Kidney (tissue), 14 donors: Measurements from ENCODE around the gene FBLN1. TPM values are rescaled to one million over a fixed set of nuclear protein-coding genes. Genes with fewer than 3 reads are reported as not detected.

Source experiments
- DNase-seq, 5 donors: peaks; one replicate each; pipeline ENCODE4 v3.0.0-alpha.2; 2013 to 2020
- FAIRE-seq: peaks from 2 replicates; lab custom pipeline; 2012; peaks lifted over from hg19 to GRCh38; lab: Jason Lieb, UNC
- H3K27ac ChIP-seq, 2 donors: one replicate each; pipeline ENCODE4 v1.7.0; 2013; ENCODE audit warnings: low read depth in 2 of 2, low read length in 2 of 2, inconsistent platforms in 1 of 2
- H3K27me3 ChIP-seq: one replicate; pipeline ENCODE4 v1.7.1; 2013; ENCODE audit warnings: low read length, inconsistent platforms; ENCODE audit not compliant: control insufficient read depth, insufficient read depth
- H3K36me3 ChIP-seq, 3 donors: one replicate each; pipeline versions ENCODE4 v1.7.0 to v1.7.1; 2013; ENCODE audit warnings: low read length in 3 of 3, control low read depth in 1 of 3, inconsistent platforms in 1 of 3; ENCODE audit not compliant: insufficient read depth in 3 of 3, control insufficient read depth in 2 of 3
- H3K4me1 ChIP-seq, 3 donors: one replicate each; pipeline versions ENCODE4 v1.7.0 to v1.7.1; 2013; ENCODE audit warnings: low read length in 3 of 3, inconsistent platforms in 1 of 3, low read depth in 1 of 3; ENCODE audit not compliant: control insufficient read depth in 2 of 3, insufficient read depth in 2 of 3
- H3K4me3 ChIP-seq, 3 donors: one replicate each; pipeline versions ENCODE4 v1.7.0 to v1.8.1; 2013; ENCODE audit warnings: low read length in 3 of 3, control low read depth in 1 of 3, inconsistent platforms in 1 of 3
- H3K9ac ChIP-seq, 3 donors: one replicate each; pipeline versions ENCODE4 v1.7.0 to v1.7.1; 2013; ENCODE audit warnings: low read length in 3 of 3, control low read depth in 1 of 3, inconsistent platforms in 1 of 3
- H3K9me3 ChIP-seq, 3 donors: one replicate each; pipeline versions ENCODE4 v1.7.0 to v1.7.1; 2013; ENCODE audit warnings: low read length in 3 of 3, control low read depth in 1 of 3, inconsistent platforms in 1 of 3; ENCODE audit not compliant: control insufficient read depth in 2 of 3, insufficient read depth in 1 of 3
- intact Hi-C: fragments of 100-400 bp; cut with DNase I; formaldehyde crosslinking; loops from one replicate; pipeline ENCODE4 v1.11.1; 2022
- polyA plus RNA-seq: library from polyadenylated mRNA; stranded (reverse); fragments of 350-450 nt; fragmentation: Illumina TruSeq; extraction: RNeasy Lipid Tissue Mini Kit (QIAGEN cat#74804); gene quantifications from one replicate; pipeline ENCODE4 v1.2.3, GENCODE V29; 2014; ENCODE audit warnings: low read depth, low replicate concordance; ENCODE audit not compliant: insufficient read depth
- total RNA-seq: library from RNA; stranded (reverse); fragmentation: NEBNext Ultra II Directional; extraction: Animal tissue kit (Norgen Biotek cat#: 25700); gene quantifications from one replicate; pipeline ENCODE4 v1.2.1, GENCODE V29; 2021
- TF ChIP-seq, protein P1 (sequence below): IDR thresholded peaks from 3 replicates; pipeline ENCODE4 v1.5.1; 2012; ENCODE audit warnings: mild to moderate bottlenecking, moderate library complexity, borderline replicate concordance; ENCODE audit not compliant: insufficient read depth; ENCODE audit errors: extremely low read depth
- donor health status: control.
- donor health status: control.
- donor health status: control.
- donor health status: control.
- donor health status: control.
- donor health status: DM: yes; HTN: yes; CAD: no.
- donor health status: Normal renal cell carcinoma (clear cell type).

The FBLN1 gene
- total and polyA plus RNA-seq, 2 donors from 2014 or later: 23.3 to 105 TPM

DNA sequence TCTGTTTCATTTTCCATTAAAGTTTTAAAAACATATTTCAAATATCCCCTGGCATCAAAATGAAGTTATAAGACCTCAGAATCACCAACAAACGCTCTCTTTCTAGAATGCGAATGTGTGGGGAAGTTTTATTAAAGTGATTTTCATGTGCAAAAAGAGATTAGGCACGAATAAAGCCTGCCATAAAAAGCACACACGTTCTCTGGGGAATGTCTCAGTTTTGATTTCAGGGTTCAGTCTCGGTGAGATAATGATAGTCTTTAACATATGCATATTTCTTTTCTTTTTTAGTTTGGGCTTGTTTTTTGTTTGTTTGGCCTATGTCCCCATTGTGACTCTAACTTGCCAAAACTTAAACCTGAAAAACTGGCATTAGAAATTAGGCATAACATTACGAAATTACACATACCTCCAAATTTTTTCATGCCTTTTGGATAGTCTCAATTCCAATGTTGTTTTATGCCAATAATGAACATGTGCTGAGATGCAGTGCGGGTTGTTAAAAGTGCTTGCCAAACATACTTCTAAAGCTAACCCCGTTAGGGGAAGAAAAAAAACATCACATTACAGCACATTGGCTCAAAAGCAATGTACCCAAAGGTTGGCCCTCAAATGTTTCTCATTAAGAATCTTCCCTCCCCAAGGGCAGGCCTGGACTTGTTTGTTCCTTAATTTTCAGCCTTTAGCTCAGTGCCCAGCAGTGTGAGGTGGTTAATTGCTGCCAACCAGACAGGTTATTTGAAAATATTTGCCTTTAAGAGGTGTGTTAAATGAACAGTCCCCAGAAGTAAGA, 33.2 kb upstream of the FBLN1 start:
- Histone ChIP-seq H3K9me3 (no peaks in the 10 kb centered on the region), H3K4me1 (peaks cover 0 to 3% (median 0%) of the 10 kb centered on the region in 3 donors), H3K36me3 (no peaks in the 10 kb centered on the region), H3K27me3 (no peaks in the 10 kb centered on the region), H3K27ac (peak overlapping the region; percentile 27 to 65), H3K9ac (no peak overlapping the region), H3K4me3 (no peak overlapping the region)
- DNase-seq (peak in 3 of 5 donors; percentile 0 to 23 (median 2)), FAIRE-seq (no peak)
- intact Hi-C loops: no loop called here
- TF ChIP-seq, protein P1, sequence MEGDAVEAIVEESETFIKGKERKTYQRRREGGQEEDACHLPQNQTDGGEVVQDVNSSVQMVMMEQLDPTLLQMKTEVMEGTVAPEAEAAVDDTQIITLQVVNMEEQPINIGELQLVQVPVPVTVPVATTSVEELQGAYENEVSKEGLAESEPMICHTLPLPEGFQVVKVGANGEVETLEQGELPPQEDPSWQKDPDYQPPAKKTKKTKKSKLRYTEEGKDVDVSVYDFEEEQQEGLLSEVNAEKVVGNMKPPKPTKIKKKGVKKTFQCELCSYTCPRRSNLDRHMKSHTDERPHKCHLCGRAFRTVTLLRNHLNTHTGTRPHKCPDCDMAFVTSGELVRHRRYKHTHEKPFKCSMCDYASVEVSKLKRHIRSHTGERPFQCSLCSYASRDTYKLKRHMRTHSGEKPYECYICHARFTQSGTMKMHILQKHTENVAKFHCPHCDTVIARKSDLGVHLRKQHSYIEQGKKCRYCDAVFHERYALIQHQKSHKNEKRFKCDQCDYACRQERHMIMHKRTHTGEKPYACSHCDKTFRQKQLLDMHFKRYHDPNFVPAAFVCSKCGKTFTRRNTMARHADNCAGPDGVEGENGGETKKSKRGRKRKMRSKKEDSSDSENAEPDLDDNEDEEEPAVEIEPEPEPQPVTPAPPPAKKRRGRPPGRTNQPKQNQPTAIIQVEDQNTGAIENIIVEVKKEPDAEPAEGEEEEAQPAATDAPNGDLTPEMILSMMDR: no peak

DNA sequence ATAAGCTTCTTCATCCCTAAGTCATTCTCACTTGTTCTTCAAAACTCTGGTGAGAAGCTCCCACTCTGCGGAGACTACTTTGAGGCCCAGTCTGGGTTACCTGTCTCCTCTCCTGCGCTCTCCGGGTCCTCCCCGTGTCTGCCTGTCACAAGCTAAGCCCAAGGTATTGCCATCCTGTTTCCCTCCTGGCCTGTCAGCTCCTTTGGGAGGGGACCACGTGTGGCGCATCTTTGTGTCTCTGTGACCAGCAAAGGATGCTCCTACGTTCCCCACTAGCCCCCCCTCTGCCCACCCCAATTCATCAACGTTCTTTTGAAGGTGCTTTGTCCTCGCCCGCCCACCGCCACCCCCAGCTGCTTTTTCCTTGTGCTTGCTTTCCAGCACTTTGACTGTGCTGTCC, 31.8 kb upstream of the FBLN1 start:
- DNase-seq: peak in 2 of 5 donors; percentile 31 to 56
- intact Hi-C loops: no loop called here
- peaks cover 0 to 3% (median 0%) of the 10 kb centered on the region in 3 donors for H3K4me1 ChIP-seq
- no peaks in the 10 kb centered on the region for H3K27me3 ChIP-seq
- no peaks in the 10 kb centered on the region for H3K9me3 ChIP-seq
- no peak overlapping the region for H3K9ac ChIP-seq
- TF ChIP-seq, protein P1: no peak
- no peak for FAIRE-seq
- H3K36me3 ChIP-seq: no peaks in the 10 kb centered on the region
- no peak overlapping the region for H3K27ac ChIP-seq
- H3K4me3 ChIP-seq: no peak overlapping the region

DNA sequence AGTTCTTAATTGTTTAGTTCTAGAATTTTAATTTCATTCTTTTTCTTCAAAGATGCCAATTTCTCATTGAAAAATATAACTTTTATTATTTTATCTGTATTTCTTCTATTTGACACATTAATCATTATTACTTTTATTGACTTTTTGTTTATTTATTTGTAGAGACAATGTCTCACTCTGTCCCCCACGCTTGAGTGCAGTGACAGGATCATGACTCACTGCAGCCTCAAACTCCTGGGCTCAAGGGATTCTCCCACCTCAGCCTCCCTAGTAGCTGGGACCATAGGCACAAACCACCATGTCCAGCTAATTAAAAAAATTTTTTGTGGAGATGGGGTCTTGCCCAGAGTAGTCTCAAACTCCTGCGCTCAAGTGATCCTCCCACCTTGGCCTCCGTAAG, 30.3 kb upstream of the FBLN1 start:
- Histone ChIP-seq H3K4me1 (peaks cover 0 to 3% (median 0%) of the 10 kb centered on the region in 3 donors), H3K9ac (no peak overlapping the region)
- FAIRE-seq: no peak

More for the DNA sequence above, 30.3 kb upstream of the FBLN1 start:
- no peak for DNase-seq
- Histone ChIP-seq H3K36me3 (no peaks in the 10 kb centered on the region), H3K27ac (no peak overlapping the region), H3K27me3 (no peaks in the 10 kb centered on the region), H3K9me3 (no peaks in the 10 kb centered on the region), H3K4me3 (no peak overlapping the region)
- TF ChIP-seq, protein P1: no peak
- intact Hi-C loops: no loop called here
